Fibroblast of lung (primary cell): ENCODE data around the gene SCFD2. TPM values are rescaled to one million over a fixed set of nuclear protein-coding genes. Genes with fewer than 3 reads are reported as not detected.

Experiments used
- DNase-seq, 2 donors: peaks; one replicate each; pipeline versions ENCODE4 v3.0.0 to v3.0.0-alpha.2; 2010; ENCODE audit warnings: low read depth in 2 of 2
- H2AFZ ChIP-seq: 2 replicates; pipeline ENCODE4 v1.5.1; 2012; ENCODE audit warnings: low read length, control low read depth, inconsistent platforms
- H3K27ac ChIP-seq: 2 replicates; pipeline ENCODE4 v1.5.1; 2011; ENCODE audit warnings: low read length, control low read depth; ENCODE audit not compliant: insufficient read depth
- H3K27me3 ChIP-seq: 2 replicates; pipeline ENCODE4 v1.5.1; 2011; ENCODE audit warnings: mild to moderate bottlenecking, low read length; ENCODE audit not compliant: control insufficient read depth, insufficient read depth
- H3K36me3 ChIP-seq: 2 replicates; pipeline ENCODE4 v1.5.1; 2011; ENCODE audit warnings: low read length; ENCODE audit not compliant: control insufficient read depth, insufficient read depth
- H3K4me1 ChIP-seq: 2 replicates; pipeline ENCODE4 v1.5.1; 2011; ENCODE audit warnings: low read length; ENCODE audit not compliant: control insufficient read depth, insufficient read depth; ENCODE audit errors: extremely low read depth
- H3K4me2 ChIP-seq: 2 replicates; pipeline ENCODE4 v1.5.1; 2011; ENCODE audit warnings: low read length, control low read depth; ENCODE audit not compliant: insufficient read depth; ENCODE audit errors: extremely low read depth
- H3K4me3 ChIP-seq, 4 experiments: fragments of 200-600 bp in 1 of 4; sonication (generic) in 1 of 4; replicated peaks in 1 of 4; 2 replicates each; pipeline ENCODE4 v1.5.1; 2011 to 2016; ENCODE audit warnings: low read length in 4 of 4, low read depth in 3 of 4, mild to moderate bottlenecking in 3 of 4, control low read depth in 2 of 4, inconsistent platforms in 1 of 4, mixed read lengths in 1 of 4; ENCODE audit not compliant: insufficient read depth in 1 of 4; ENCODE audit errors: control extremely low read depth in 1 of 4
- H3K79me2 ChIP-seq: 2 replicates; pipeline ENCODE4 v1.5.1; 2012; ENCODE audit warnings: mild to moderate bottlenecking, low read length, inconsistent platforms; ENCODE audit not compliant: control insufficient read depth, insufficient read depth
- H3K9ac ChIP-seq: 2 replicates; pipeline ENCODE4 v1.5.1; 2011; ENCODE audit warnings: mild to moderate bottlenecking, low read length, control low read depth; ENCODE audit not compliant: insufficient read depth
- H3K9me3 ChIP-seq: 2 replicates; pipeline ENCODE4 v1.5.1; 2012; ENCODE audit warnings: low read depth, low read length; ENCODE audit not compliant: control insufficient read depth, insufficient read depth
- H4K20me1 ChIP-seq: 2 replicates; pipeline ENCODE4 v1.5.1; 2011; ENCODE audit warnings: low read length; ENCODE audit not compliant: control insufficient read depth, insufficient read depth; ENCODE audit errors: extremely low read depth
- CTCF ChIP-seq, 2 donors: IDR thresholded peaks in 1 of 2; conservative IDR thresholded peaks in 1 of 2; 1 replicate in 1 of 2; 2 replicates in 1 of 2; pipeline ENCODE4 v1.5.1; 2011 to 2012; ENCODE audit warnings: low read length in 2 of 2, control low read depth in 1 of 2, inconsistent platforms in 1 of 2, low read depth in 1 of 2, mild to moderate bottlenecking in 1 of 2
- EZH2 ChIP-seq: IDR thresholded peaks from 2 replicates; pipeline ENCODE4 v1.5.1; 2012; ENCODE audit warnings: low read length, control low read depth, mild to moderate bottlenecking; ENCODE audit errors: missing control alignments
- polyA plus RNA-seq, 2 donors: library from polyadenylated mRNA; depleted of rRNA in 1 of 2; stranded (reverse) in 1 of 2; unstranded in 1 of 2; fragments of >200 nt; gene quantifications; 2 replicates each; pipeline ENCODE4 v1.2.1, GENCODE V29; 2011 to 2012; ENCODE audit warnings: missing spikeins in 1 of 2
- total RNA-seq: library from RNA; depleted of rRNA; stranded (reverse); fragments of >200 nt; gene quantifications from 2 replicates; pipeline ENCODE4 v1.2.1, GENCODE V29; 2014

The SCFD2 gene
- total and polyA plus RNA-seq, 2 donors (not counting 1 experiment from before 2014, with no cell fraction given): 16.2 to 23.1 TPM

GRCh38 chr4:52982946-52983340, 382.9 kb downstream of the SCFD2 start:
- H3K9me3 ChIP-seq: no peaks in the 10 kb centered on the region
- H3K4me3 ChIP-seq: no peak overlapping the region
- H4K20me1 ChIP-seq: no peaks in the 10 kb centered on the region
- H2AFZ ChIP-seq: no peak overlapping the region
- H3K9ac ChIP-seq: no peak overlapping the region
- TF ChIP-seq EZH2 (no peak), CTCF (conservative IDR thresholded peaks at IDR 0.05 in 1 of 2, IDR thresholded peaks at IDR 0.05 in 1 of 2; ENCODE audit: low read depth in 1 of 2, low read length in 2 of 2) (no peak)
- H3K4me1 ChIP-seq: peaks cover 2% of the 10 kb centered on the region
- H3K27me3 ChIP-seq: no peaks in the 10 kb centered on the region
- no peak overlapping the region for H3K27ac ChIP-seq
- no peak for DNase-seq
- no peak overlapping the region for H3K4me2 ChIP-seq
- H3K36me3 ChIP-seq: no peaks in the 10 kb centered on the region
- no peaks in the 10 kb centered on the region for H3K79me2 ChIP-seq

DNA sequence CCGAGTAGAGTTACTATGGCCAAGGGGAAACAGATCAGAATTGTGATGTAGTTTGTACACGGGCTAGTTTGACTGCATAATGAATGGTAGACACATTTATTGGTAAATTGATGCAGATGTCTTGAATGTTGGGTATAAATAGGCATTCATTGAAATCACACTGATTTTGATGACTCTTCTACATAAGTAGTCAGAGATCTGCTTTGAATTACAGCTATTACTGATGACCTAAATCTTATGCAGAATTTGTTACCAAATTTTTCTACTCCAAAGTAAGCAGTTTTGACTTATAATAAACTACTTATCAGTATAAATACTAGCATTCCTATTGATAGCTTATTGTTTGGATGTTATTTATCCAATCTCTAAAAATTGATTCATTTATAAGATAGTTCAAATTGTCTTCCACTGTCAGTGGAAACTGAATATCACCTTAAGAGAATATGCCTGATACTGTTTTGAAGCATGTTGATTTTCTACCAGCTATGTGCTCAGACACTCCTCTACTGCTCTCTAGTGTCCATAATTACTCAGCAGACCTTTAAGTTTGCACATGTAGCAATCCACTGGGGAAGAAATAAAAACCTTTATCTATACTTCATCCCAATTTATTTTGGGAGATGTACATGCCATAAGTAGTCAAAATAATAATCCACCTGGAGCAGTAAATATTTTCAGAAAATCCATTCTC, 383.5 kb downstream of the SCFD2 start:
- no peak overlapping the region for H3K9ac ChIP-seq
- H3K79me2 ChIP-seq: no peaks in the 10 kb centered on the region
- no peak overlapping the region for H3K4me3 ChIP-seq
- DNase-seq: peak; percentile 46 to 80
- H3K9me3 ChIP-seq: no peaks in the 10 kb centered on the region
- no peaks in the 10 kb centered on the region for H4K20me1 ChIP-seq
- H3K4me1 ChIP-seq: peaks cover 2% of the 10 kb centered on the region
- no peaks in the 10 kb centered on the region for H3K36me3 ChIP-seq
- no peaks in the 10 kb centered on the region for H3K27me3 ChIP-seq
- H3K27ac ChIP-seq: no peak overlapping the region
- no peak for TF ChIP-seq EZH2
- TF ChIP-seq CTCF (conservative IDR thresholded peaks at IDR 0.05 in 1 of 2, IDR thresholded peaks at IDR 0.05 in 1 of 2; ENCODE audit: low read depth in 1 of 2, low read length in 2 of 2): peak; percentile 79 to 80
- H3K4me2 ChIP-seq: no peak overlapping the region
- no peak overlapping the region for H2AFZ ChIP-seq

- no peak overlapping the region for H2AFZ ChIP-seq
- H3K4me3 ChIP-seq: no peak overlapping the region
- DNase-seq: no peak
- H3K79me2 ChIP-seq: no peaks in the 10 kb centered on the region
- no peak overlapping the region for H3K4me2 ChIP-seq
- H3K27me3 ChIP-seq: no peaks in the 10 kb centered on the region
- no peak overlapping the region for H3K27ac ChIP-seq
- H3K4me1 ChIP-seq: peaks cover 2% of the 10 kb centered on the region
- H3K36me3 ChIP-seq: no peaks in the 10 kb centered on the region
- TF ChIP-seq CTCF (conservative IDR thresholded peaks at IDR 0.05 in 1 of 2, IDR thresholded peaks at IDR 0.05 in 1 of 2; ENCODE audit: low read depth in 1 of 2, low read length in 2 of 2) (no peak), EZH2 (no peak)
- no peak overlapping the region for H3K9ac ChIP-seq
- H4K20me1 ChIP-seq: no peaks in the 10 kb centered on the region
- no peaks in the 10 kb centered on the region for H3K9me3 ChIP-seq
Observed at GRCh38 chr4:52979821-52980590, 385.9 kb downstream of the SCFD2 start.
